Activated T-helper 1 cell treated with Interleukin-2 at 50 U/mL for 16 hours (primary cell): ENCODE data around the gene DDX3X.
"Not testable (repeated sequence)": the region's sequence is repeated elsewhere in the genome, so short reads cannot be mapped to it uniquely, and the experiment has no call there.

Experiments
- DNase-seq: peaks from one replicate; pipeline ENCODE4 v3.0.0-alpha.2; 2020; ENCODE audit warnings: low read depth

The DDX3X gene

GRCh38 chrX:41333744-41334362 lies at the start of gene DDX3X:
DDX3X (plus strand) TSS chrX:41334162; CDS start chrX:41334253, 91 bp downstream.
- peak; percentile 85 for DNase-seq

- not testable (repeated sequence) for DNase-seq
Measured at GRCh38 chrX:41285928-41286327, 48.0 kb upstream of the DDX3X start.

GRCh38 chrX:41288641-41289040 lies 45.3 kb upstream of the DDX3X start:
- DNase-seq = no peak

- DNase-seq = no peak
Measured at GRCh38 chrX:41289095-41289494, 44.9 kb upstream of the DDX3X start.

- DNase-seq = no peak
Measured at GRCh38 chrX:41291309-41291708, 42.7 kb upstream of the DDX3X start.

- no peak for DNase-seq
Measured at GRCh38 chrX:41293269-41293668, 40.7 kb upstream of the DDX3X start.

GRCh38 chrX:41300758-41301437 lies 33.1 kb upstream of the DDX3X start:
- no peak for DNase-seq

GRCh38 chrX:41301438-41301824 lies 32.5 kb upstream of the DDX3X start:
- DNase-seq = no peak

- DNase-seq = no peak
Measured at GRCh38 chrX:41302370-41302769, 31.6 kb upstream of the DDX3X start.

GRCh38 chrX:41303013-41303412 lies 30.9 kb upstream of the DDX3X start:
- no peak for DNase-seq

GRCh38 chrX:41304178-41304577 lies 29.8 kb upstream of the DDX3X start:
- no peak for DNase-seq

GRCh38 chrX:41308884-41309647 lies 24.9 kb upstream of the DDX3X start:
- no peak for DNase-seq

- DNase-seq = no peak
Measured at GRCh38 chrX:41312786-41313185, 21.2 kb upstream of the DDX3X start.

- DNase-seq = no peak
Measured at GRCh38 chrX:41313419-41313818, 20.5 kb upstream of the DDX3X start.

- DNase-seq = no peak
Measured at GRCh38 chrX:41314204-41314603, 19.8 kb upstream of the DDX3X start.

- no peak for DNase-seq
Measured at GRCh38 chrX:41314881-41315280, 19.1 kb upstream of the DDX3X start.

GRCh38 chrX:41316266-41316665 lies 17.7 kb upstream of the DDX3X start:
- DNase-seq = not testable (repeated sequence)

GRCh38 chrX:41317477-41318208 lies 16.3 kb upstream of the DDX3X start:
- no peak for DNase-seq

- no peak for DNase-seq
Measured at GRCh38 chrX:41320393-41320792, 13.6 kb upstream of the DDX3X start.

GRCh38 chrX:41322821-41323603 lies 10.9 kb upstream of the DDX3X start:
- DNase-seq = no peak

- DNase-seq = no peak
Measured at GRCh38 chrX:41326431-41326830, 7.5 kb upstream of the DDX3X start.

- no peak for DNase-seq
Measured at GRCh38 chrX:41327341-41327740, 6.6 kb upstream of the DDX3X start.
